ENCODE measurements around the gene PNMT.

DNA sequence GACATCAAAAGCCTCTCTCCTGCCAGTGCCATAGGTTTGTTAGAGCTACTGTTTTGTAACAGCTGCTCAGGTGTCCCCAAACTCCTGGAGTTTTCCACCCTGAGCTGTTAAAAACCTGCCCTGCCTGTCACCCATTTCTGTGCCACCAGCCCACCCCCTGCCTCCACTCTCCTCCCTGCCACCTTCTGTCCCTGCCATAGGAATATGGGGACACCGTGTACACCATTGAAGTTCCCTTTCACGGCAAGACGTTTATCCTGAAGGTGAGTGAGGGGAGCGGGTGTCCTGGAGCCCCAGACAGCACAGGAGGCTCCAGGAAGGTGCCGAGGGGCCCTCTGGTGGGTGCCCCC, 8.3 kb upstream of the PNMT start:
- no peak for TF ChIP-seq YY1 (IDR thresholded peaks at IDR 0.05; ENCODE audit: insufficient read depth, insufficient read length)
- no peak for TF ChIP-seq SUZ12 (IDR thresholded peaks at IDR 0.05; ENCODE audit: extremely low read depth, insufficient read depth, insufficient read length)
- TF ChIP-seq ZNF274 (IDR thresholded peaks at IDR 0.05; ENCODE audit: low read depth, low read length) = no peak

Data from NT2/D1 (cell line).